MM.1S (cell line): Measurements from ENCODE around the gene ZNF555.

ENCODE experiments used
- DNase-seq: peaks from one replicate; pipeline ENCODE4 v3.0.0-alpha.2; 2015
- H2AFZ ChIP-seq: fragments of 300-600 bp; sonication (generic); 2 replicates; pipeline ENCODE4 v1.6.0; 2016; ENCODE audit warnings: antibody characterized with exemption, low read length
- H3F3A ChIP-seq: fragments of 300-600 bp; sonication (generic); 2 replicates; pipeline ENCODE4 v1.6.1; 2016; ENCODE audit warnings: mild to moderate bottlenecking, antibody characterized with exemption, low read length, moderate library complexity, mixed read lengths; ENCODE audit not compliant: insufficient read depth
- H3K27ac ChIP-seq: fragments of 300-600 bp; sonication (generic); 2 replicates; pipeline ENCODE4 v1.5.1; 2016; ENCODE audit warnings: mild to moderate bottlenecking, low read length
- H3K27me3 ChIP-seq: fragments of 300-600 bp; sonication (generic); replicated peaks from 2 replicates; pipeline ENCODE4 v1.6.0; 2016; ENCODE audit warnings: low read length; ENCODE audit not compliant: insufficient read depth
- H3K36me3 ChIP-seq: fragments of 300-600 bp; sonication (generic); replicated peaks from 2 replicates; pipeline ENCODE4 v1.6.1; 2016; ENCODE audit warnings: mild to moderate bottlenecking, low read length, mixed read lengths; ENCODE audit not compliant: insufficient read depth
- H3K4me1 ChIP-seq: fragments of 300-600 bp; sonication (generic); 2 replicates; pipeline ENCODE4 v1.6.1; 2016; ENCODE audit warnings: low read length, mixed read lengths
- H3K4me2 ChIP-seq: fragments of 300-600 bp; sonication (generic); 2 replicates; pipeline ENCODE4 v1.6.0; 2016; ENCODE audit warnings: low read depth, low read length
- H3K4me3 ChIP-seq: fragments of 300-600 bp; sonication (generic); 2 replicates; pipeline ENCODE4 v1.5.1; 2016; ENCODE audit warnings: low read length, mixed read lengths
- H3K79me2 ChIP-seq: fragments of 300-600 bp; sonication (generic); 2 replicates; pipeline ENCODE4 v1.6.1; 2016; ENCODE audit warnings: mixed run types, low read length, mixed read lengths
- H3K9ac ChIP-seq: fragments of 300-600 bp; sonication (generic); 2 replicates; pipeline ENCODE4 v1.6.1; 2016; ENCODE audit warnings: low read length, mixed read lengths
- H3K9me2 ChIP-seq: fragments of 300-600 bp; sonication (generic); replicated peaks from 2 replicates; pipeline ENCODE4 v1.6.1; 2016; ENCODE audit warnings: mild to moderate bottlenecking, low read length, mixed read lengths; ENCODE audit not compliant: insufficient read depth
- H3K9me3 ChIP-seq: fragments of 300-600 bp; sonication (generic); replicated peaks from 2 replicates; pipeline ENCODE4 v1.6.1; 2016; ENCODE audit warnings: mild to moderate bottlenecking, low read length, mixed read lengths; ENCODE audit not compliant: insufficient read depth
- H4K20me1 ChIP-seq: fragments of 300-600 bp; sonication (generic); 2 replicates; pipeline ENCODE4 v1.6.1; 2016; ENCODE audit warnings: mild to moderate bottlenecking, low read length, moderate library complexity, mixed read lengths; ENCODE audit not compliant: insufficient read depth
- CTCF ChIP-seq: fragments of 300-600 bp; sonication (generic); IDR thresholded peaks from 2 replicates; pipeline ENCODE4 v1.5.1; 2016; ENCODE audit warnings: antibody characterized with exemption, low read length, mixed read lengths
- EZH2 ChIP-seq: fragments of 300-600 bp; sonication (generic); optimal IDR thresholded peaks from 2 replicates; pipeline ENCODE3; 2017; ENCODE audit warnings: low read depth, mild to moderate bottlenecking, antibody characterized with exemption, low read length, mixed read lengths
- EZH2phosphoT487 ChIP-seq: fragments of 300-600 bp; sonication (generic); IDR thresholded peaks from 2 replicates; pipeline ENCODE4 v1.6.1; 2018; ENCODE audit warnings: antibody characterized with exemption, low read length

The ZNF555 gene

GRCh38 chr19:2812414-2813234, 28.7 kb upstream of the ZNF555 start:
- Histone ChIP-seq H3K27ac (no peak overlapping the region), H4K20me1 (no peaks in the 10 kb centered on the region), H3K4me1 (no peaks in the 10 kb centered on the region), H3F3A (no peaks in the 10 kb centered on the region), H3K27me3 (no peaks in the 10 kb centered on the region), H3K9ac (no peak overlapping the region), H3K9me3 (no peaks in the 10 kb centered on the region), H3K4me3 (no peak overlapping the region), H3K79me2 (no peaks in the 10 kb centered on the region), H3K9me2 (no peaks in the 10 kb centered on the region), H3K4me2 (no peak overlapping the region), H3K36me3 (peaks cover 5% of the 10 kb centered on the region; the same call in 1 of the 2 replicates), H2AFZ (no peak overlapping the region)
- TF ChIP-seq CTCF, result no peak
- no peak for TF ChIP-seq EZH2phosphoT487
- DNase-seq, result no peak

- H3F3A ChIP-seq, result no peaks in the 10 kb centered on the region
- DNase-seq, result no peak
- no peaks in the 10 kb centered on the region for H3K79me2 ChIP-seq
- TF ChIP-seq CTCF (no peak), EZH2phosphoT487 (no peak), EZH2 (no peak)
- H3K9me3 ChIP-seq, result no peaks in the 10 kb centered on the region
- H3K27ac ChIP-seq, result no peak overlapping the region
- H3K27me3 ChIP-seq, result no peaks in the 10 kb centered on the region
- no peak overlapping the region for H3K4me2 ChIP-seq
- no peaks in the 10 kb centered on the region for H3K4me1 ChIP-seq
- H2AFZ ChIP-seq, result no peak overlapping the region
- no peak overlapping the region for H3K4me3 ChIP-seq
- no peaks in the 10 kb centered on the region for H4K20me1 ChIP-seq
- no peaks in the 10 kb centered on the region for H3K9me2 ChIP-seq
- H3K9ac ChIP-seq, result no peak overlapping the region
- no peaks in the 10 kb centered on the region; the same call in 1 of the 2 replicates for H3K36me3 ChIP-seq
These were observed 27.8 kb upstream of the ZNF555 start for GRCh38 chr19:2813235-2814160.

GRCh38 chr19:2814426-2814825, 26.8 kb upstream of the ZNF555 start:
- Histone ChIP-seq H3K9me3 (no peaks in the 10 kb centered on the region), H3K9ac (no peak overlapping the region), H3K27me3 (no peaks in the 10 kb centered on the region), H3K4me3 (no peak overlapping the region), H2AFZ (no peak overlapping the region), H3F3A (no peaks in the 10 kb centered on the region), H3K4me2 (no peak overlapping the region), H3K4me1 (no peaks in the 10 kb centered on the region), H3K27ac (no peak overlapping the region), H3K9me2 (no peaks in the 10 kb centered on the region), H4K20me1 (no peaks in the 10 kb centered on the region), H3K79me2 (no peaks in the 10 kb centered on the region), H3K36me3 (no peaks in the 10 kb centered on the region)
- DNase-seq, result no peak
- TF ChIP-seq EZH2, result no peak
- no peak for TF ChIP-seq EZH2phosphoT487
- TF ChIP-seq CTCF, result no peak
